Activated naive CD4-positive, alpha-beta T cell treated with anti-CD3 and anti-CD28 coated beads, Interleukin-2, amount 50 U/mL, for 72 hours (primary cell): Measurements from ENCODE around the gene SLC12A8. TPM values are rescaled to one million over a fixed set of nuclear protein-coding genes. Genes with fewer than 3 reads are reported as not detected.

ENCODE experiments used
- ATAC-seq, 2 donors: fragments of 150-1000 bp; cut with Tn5 transposase; 2 replicates each; pipeline ENCODE4 v1.10.0; 2021; ENCODE audit warnings: mild to moderate bottlenecking in 2 of 2, moderate library complexity in 2 of 2
- DNase-seq, 2 donors: peaks; one replicate each; pipeline ENCODE4 v3.0.0; 2021 to 2022; ENCODE audit warnings: low spot score in 2 of 2
- H3K27ac Mint-ChIP-seq, 2 donors: one replicate each; pipeline ENCODE4 v1.8.0; 2022; ENCODE audit warnings: mild to moderate bottlenecking in 2 of 2, mixed read lengths in 2 of 2
- H3K36me3 Mint-ChIP-seq, 2 donors: one replicate each; pipeline ENCODE4 v1.8.0; 2022; ENCODE audit warnings: mixed read lengths in 2 of 2
- H3K9me3 Mint-ChIP-seq, 2 donors: one replicate each; pipeline ENCODE4 v1.8.0; 2022; ENCODE audit warnings: mixed read lengths in 2 of 2
- total RNA-seq, 2 donors: library from RNA; stranded (reverse); gene quantifications; one replicate each; pipeline ENCODE4 v1.2.3, GENCODE V29; 2022

SLC12A8 gene
- total RNA-seq, 2 donors from 2014 or later: 0.34 to 0.35 TPM

- DNase-seq: no peak
- Mint-ChIP-seq H3K9me3 (no peaks in the 10 kb centered on the region), H3K36me3 (peaks cover 9 to 25% of the 10 kb centered on the region in 2 donors), H3K27ac (no peak overlapping the region)
- ATAC-seq: no peak
Observed at GRCh38 chr3:125229168-125229567, 16.6 kb upstream of the SLC12A8 start.

- ATAC-seq (no peak), DNase-seq (no peak)
- Mint-ChIP-seq H3K27ac (no peak overlapping the region), H3K36me3 (no peaks in the 10 kb centered on the region), H3K9me3 (no peaks in the 10 kb centered on the region)
Observed at GRCh38 chr3:125221831-125222230, 9.3 kb upstream of the SLC12A8 start.

- DNase-seq: no peak
- no peak overlapping the region for H3K27ac Mint-ChIP-seq
- no peaks in the 10 kb centered on the region for H3K9me3 Mint-ChIP-seq
- H3K36me3 Mint-ChIP-seq: no peaks in the 10 kb centered on the region
- peak; percentile 23 to 37 for ATAC-seq
Observed at GRCh38 chr3:125220727-125221429, 8.3 kb upstream of the SLC12A8 start.

- Mint-ChIP-seq H3K36me3 (no peaks in the 10 kb centered on the region), H3K9me3 (no peaks in the 10 kb centered on the region), H3K27ac (no peak overlapping the region)
- DNase-seq (no peak), ATAC-seq (no peak)
Observed at GRCh38 chr3:125220183-125220582, 7.6 kb upstream of the SLC12A8 start.

- Mint-ChIP-seq H3K27ac (no peak overlapping the region), H3K36me3 (no peaks in the 10 kb centered on the region), H3K9me3 (no peaks in the 10 kb centered on the region)
- ATAC-seq (no peak), DNase-seq (no peak)
Observed at GRCh38 chr3:125219261-125219701, 6.7 kb upstream of the SLC12A8 start.

- Mint-ChIP-seq H3K36me3 (peaks cover 0 to 7% of the 10 kb centered on the region in 2 donors), H3K27ac (peak overlapping the region in 1 of 2 donors; percentile 57), H3K9me3 (no peaks in the 10 kb centered on the region)
- ATAC-seq: peak; percentile 29 to 49
- DNase-seq: no peak
Observed at GRCh38 chr3:125214738-125215137, 2.2 kb upstream of the SLC12A8 start.

- DNase-seq (no peak), ATAC-seq (no peak)
- H3K27ac Mint-ChIP-seq: no peak overlapping the region
- peaks cover 0 to 7% of the 10 kb centered on the region in 2 donors for H3K36me3 Mint-ChIP-seq
- H3K9me3 Mint-ChIP-seq: no peaks in the 10 kb centered on the region
Observed at GRCh38 chr3:125213946-125214542, 1.5 kb upstream of the SLC12A8 start.

GRCh38 chr3:125213364-125213755 lies 812 bp upstream of the SLC12A8 start:
- H3K36me3 Mint-ChIP-seq: peaks cover 0 to 7% of the 10 kb centered on the region in 2 donors
- no peaks in the 10 kb centered on the region for H3K9me3 Mint-ChIP-seq
- H3K27ac Mint-ChIP-seq: no peak overlapping the region
- ATAC-seq (no peak), DNase-seq (no peak)

- no peaks in the 10 kb centered on the region for H3K9me3 Mint-ChIP-seq
Observed at GRCh38 chr3:125212091-125212508, 448 bp downstream of the SLC12A8 start.

GRCh38 chr3:125211523-125212090 lies 941 bp downstream of the SLC12A8 start:
- Mint-ChIP-seq H3K9me3 (no peaks in the 10 kb centered on the region), H3K36me3 (peaks cover 0 to 7% of the 10 kb centered on the region in 2 donors), H3K27ac (no peak overlapping the region)
- no peak for DNase-seq
- ATAC-seq: no peak

More at GRCh38 chr3:125212091-125212508, 448 bp downstream of the SLC12A8 start:
- Mint-ChIP-seq H3K36me3 (peaks cover 0 to 7% of the 10 kb centered on the region in 2 donors), H3K27ac (no peak overlapping the region)
- DNase-seq (no peak), ATAC-seq (peak in 1 of 2 donors; percentile 29)

GRCh38 chr3:125207949-125208568 lies 4.5 kb downstream of the SLC12A8 start:
- no peak for ATAC-seq
- Mint-ChIP-seq H3K36me3 (no peaks in the 10 kb centered on the region), H3K9me3 (no peaks in the 10 kb centered on the region), H3K27ac (no peak overlapping the region)
- DNase-seq: no peak

GRCh38 chr3:125207507-125207906 lies 5.0 kb downstream of the SLC12A8 start:
- ATAC-seq (no peak), DNase-seq (no peak)
- no peaks in the 10 kb centered on the region for H3K36me3 Mint-ChIP-seq
- H3K27ac Mint-ChIP-seq: no peak overlapping the region
- H3K9me3 Mint-ChIP-seq: no peaks in the 10 kb centered on the region

- no peaks in the 10 kb centered on the region for H3K9me3 Mint-ChIP-seq
- ATAC-seq: no peak
- H3K36me3 Mint-ChIP-seq: no peaks in the 10 kb centered on the region
- no peak for DNase-seq
- no peak overlapping the region for H3K27ac Mint-ChIP-seq
Observed at GRCh38 chr3:125206934-125207333, 5.6 kb downstream of the SLC12A8 start.

- Mint-ChIP-seq H3K36me3 (no peaks in the 10 kb centered on the region), H3K9me3 (no peaks in the 10 kb centered on the region), H3K27ac (no peak overlapping the region)
- ATAC-seq (no peak), DNase-seq (no peak)
Observed at GRCh38 chr3:125203731-125204130, 8.8 kb downstream of the SLC12A8 start.

GRCh38 chr3:125202197-125202596 lies 10.4 kb downstream of the SLC12A8 start:
- DNase-seq: no peak
- no peaks in the 10 kb centered on the region for H3K9me3 Mint-ChIP-seq
- no peaks in the 10 kb centered on the region for H3K36me3 Mint-ChIP-seq
- H3K27ac Mint-ChIP-seq: no peak overlapping the region
- peak in 1 of 2 donors; percentile 47 for ATAC-seq

- no peaks in the 10 kb centered on the region for H3K9me3 Mint-ChIP-seq
- DNase-seq: no peak
- H3K36me3 Mint-ChIP-seq: no peaks in the 10 kb centered on the region
- peak in 1 of 2 donors; percentile 70 for ATAC-seq
- H3K27ac Mint-ChIP-seq: no peak overlapping the region
Observed at GRCh38 chr3:125200731-125201139, 11.8 kb downstream of the SLC12A8 start.
